SU-DHL-6 (cell line): ENCODE results near the gene MYH8.

ENCODE experiments used
- EZH2phosphoT487 ChIP-seq: fragments of 200-600 bp; sonication (generic), shearing (Covaris generic); conservative IDR thresholded peaks from 2 replicates; pipeline ENCODE4 v1.6.1; 2018; ENCODE audit warnings: mild to moderate bottlenecking, antibody characterized with exemption, low read length, moderate library complexity, mixed read lengths
- TF ChIP-seq, protein P1 (sequence below): fragments of 200-600 bp; sonication (generic); IDR thresholded peaks from one replicate; pipeline ENCODE4 v1.5.1; 2017; ENCODE audit warnings: antibody characterized with exemption, mild to moderate bottlenecking, low read length, moderate library complexity; ENCODE audit not compliant: insufficient read depth, poor library complexity, severe bottlenecking

DNA sequence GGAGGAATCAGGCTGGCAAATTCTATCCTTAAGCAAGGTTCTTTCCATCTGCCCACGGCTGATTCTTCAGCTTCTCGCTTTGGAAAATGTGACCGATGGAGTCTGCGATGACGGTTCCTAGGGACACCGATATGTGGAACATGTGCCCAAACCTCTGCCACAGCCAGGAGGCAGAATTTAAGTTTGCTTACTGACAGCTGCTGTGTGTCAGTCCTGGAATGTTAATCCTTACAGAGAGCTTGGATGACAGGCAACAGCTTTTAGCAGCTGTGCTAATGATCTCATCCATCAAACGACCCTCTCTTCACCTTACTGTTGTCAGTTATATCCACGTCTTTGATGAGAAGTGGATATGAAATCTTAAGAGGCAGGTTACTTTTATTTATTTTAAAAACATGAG is 37.6 kb downstream of the MYH8 start:
- TF ChIP-seq, protein P1, sequence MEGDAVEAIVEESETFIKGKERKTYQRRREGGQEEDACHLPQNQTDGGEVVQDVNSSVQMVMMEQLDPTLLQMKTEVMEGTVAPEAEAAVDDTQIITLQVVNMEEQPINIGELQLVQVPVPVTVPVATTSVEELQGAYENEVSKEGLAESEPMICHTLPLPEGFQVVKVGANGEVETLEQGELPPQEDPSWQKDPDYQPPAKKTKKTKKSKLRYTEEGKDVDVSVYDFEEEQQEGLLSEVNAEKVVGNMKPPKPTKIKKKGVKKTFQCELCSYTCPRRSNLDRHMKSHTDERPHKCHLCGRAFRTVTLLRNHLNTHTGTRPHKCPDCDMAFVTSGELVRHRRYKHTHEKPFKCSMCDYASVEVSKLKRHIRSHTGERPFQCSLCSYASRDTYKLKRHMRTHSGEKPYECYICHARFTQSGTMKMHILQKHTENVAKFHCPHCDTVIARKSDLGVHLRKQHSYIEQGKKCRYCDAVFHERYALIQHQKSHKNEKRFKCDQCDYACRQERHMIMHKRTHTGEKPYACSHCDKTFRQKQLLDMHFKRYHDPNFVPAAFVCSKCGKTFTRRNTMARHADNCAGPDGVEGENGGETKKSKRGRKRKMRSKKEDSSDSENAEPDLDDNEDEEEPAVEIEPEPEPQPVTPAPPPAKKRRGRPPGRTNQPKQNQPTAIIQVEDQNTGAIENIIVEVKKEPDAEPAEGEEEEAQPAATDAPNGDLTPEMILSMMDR, result no peak
- TF ChIP-seq EZH2phosphoT487, result no peak
